GM12892 (cell line): ENCODE results near the gene DAAM1.

ENCODE experiments used
- POLR2A ChIP-seq: IDR thresholded peaks from 2 replicates; pipeline ENCODE4 v1.6.1; 2011; ENCODE audit warnings: low read depth, low read length, control low read depth
- POLR2AphosphoS5 ChIP-seq: IDR thresholded peaks from 2 replicates; pipeline ENCODE4 v1.6.1; 2011; ENCODE audit warnings: low read depth, low read length, control low read depth
- TAF1 ChIP-seq: IDR thresholded peaks from 2 replicates; pipeline ENCODE4 v1.6.1; 2011; ENCODE audit warnings: low read depth, mild to moderate bottlenecking, control low read depth, low read length, borderline replicate concordance

DNA sequence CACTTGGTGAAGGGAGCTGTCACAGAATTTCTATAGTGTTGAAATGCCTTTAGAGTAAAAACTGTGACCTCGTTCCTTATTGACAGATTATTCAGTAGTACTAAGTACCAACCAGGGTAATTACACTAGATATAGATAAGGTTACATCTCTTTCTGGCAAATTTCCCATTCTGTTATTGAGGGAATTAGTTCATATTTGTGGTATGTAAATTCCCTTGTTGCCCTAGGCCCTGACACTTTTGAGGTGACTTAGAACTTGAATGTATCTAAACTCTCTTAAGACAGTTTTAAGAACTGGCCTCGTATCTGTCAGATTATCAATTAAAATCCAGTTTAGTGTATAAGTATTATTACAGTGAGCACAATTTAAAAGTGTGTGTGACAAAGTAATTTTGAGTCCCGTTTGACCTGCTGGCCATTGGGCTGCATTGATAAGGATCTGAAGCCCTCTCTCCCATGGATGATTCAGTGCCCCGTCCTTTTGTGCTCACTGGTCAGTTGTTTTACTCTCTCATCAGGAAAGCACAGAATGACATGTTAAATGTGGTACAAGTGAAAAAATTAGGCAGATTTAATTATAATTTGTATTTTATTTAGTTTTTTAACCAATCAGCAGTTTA lies 153.5 kb downstream of the DAAM1 start:
- no peak for TF ChIP-seq POLR2AphosphoS5
- TF ChIP-seq POLR2A: no peak
- no peak for TF ChIP-seq TAF1
